DMS153 treated with DMSO at 0.1 percent for 48 hours (cell line): ENCODE results near the gene DOCK4.

Experiments used
- DNase-seq: peaks from one replicate; lab custom pipeline; 2025; ENCODE audit not compliant: unreplicated experiment; lab: John Stamatoyannopoulos, UW

DOCK4 gene

GRCh38 chr7:112160771-112161150, 45.4 kb downstream of the DOCK4 start:
- DNase-seq = no peak

GRCh38 chr7:112160130-112160770, 45.9 kb downstream of the DOCK4 start:
- no peak for DNase-seq

- DNase-seq = no peak
Measured at GRCh38 chr7:112159351-112159750, 46.8 kb downstream of the DOCK4 start.

- no peak for DNase-seq
Measured at GRCh38 chr7:112157072-112157471, 49.1 kb downstream of the DOCK4 start.

GRCh38 chr7:112156412-112156811, 49.8 kb downstream of the DOCK4 start:
- no peak for DNase-seq

GRCh38 chr7:112154690-112155089, 51.5 kb downstream of the DOCK4 start:
- no peak for DNase-seq

- DNase-seq = no peak
Measured at GRCh38 chr7:112152186-112152585, 54.0 kb downstream of the DOCK4 start.

GRCh38 chr7:112150823-112151641, 55.2 kb downstream of the DOCK4 start:
- DNase-seq = no peak

- no peak for DNase-seq
Measured at GRCh38 chr7:112149734-112150133, 56.5 kb downstream of the DOCK4 start.

- no peak for DNase-seq
Measured at GRCh38 chr7:112147793-112148361, 58.3 kb downstream of the DOCK4 start.

GRCh38 chr7:112145206-112145605, 61.0 kb downstream of the DOCK4 start:
- no peak for DNase-seq

GRCh38 chr7:112144284-112145059, 61.7 kb downstream of the DOCK4 start:
- no peak for DNase-seq

- no peak for DNase-seq
Measured at GRCh38 chr7:112143582-112143981, 62.6 kb downstream of the DOCK4 start.

GRCh38 chr7:112143136-112143535, 63.1 kb downstream of the DOCK4 start:
- no peak for DNase-seq

GRCh38 chr7:112140600-112140999, 65.6 kb downstream of the DOCK4 start:
- DNase-seq = no peak

GRCh38 chr7:112138938-112139337, 67.3 kb downstream of the DOCK4 start:
- no peak for DNase-seq

GRCh38 chr7:112138325-112138852, 67.8 kb downstream of the DOCK4 start:
- DNase-seq = no peak

- DNase-seq = no peak
Measured at GRCh38 chr7:112137141-112138101, 68.8 kb downstream of the DOCK4 start.

GRCh38 chr7:112136271-112137008, 69.8 kb downstream of the DOCK4 start:
- DNase-seq = no peak
